ENCODE measurements around the gene RHBDL3.
"Not testable (repeated sequence)": the region's sequence is repeated elsewhere in the genome, so short reads cannot be mapped to it uniquely, and the experiment has no call there.

RHBDL3 gene, protein sequence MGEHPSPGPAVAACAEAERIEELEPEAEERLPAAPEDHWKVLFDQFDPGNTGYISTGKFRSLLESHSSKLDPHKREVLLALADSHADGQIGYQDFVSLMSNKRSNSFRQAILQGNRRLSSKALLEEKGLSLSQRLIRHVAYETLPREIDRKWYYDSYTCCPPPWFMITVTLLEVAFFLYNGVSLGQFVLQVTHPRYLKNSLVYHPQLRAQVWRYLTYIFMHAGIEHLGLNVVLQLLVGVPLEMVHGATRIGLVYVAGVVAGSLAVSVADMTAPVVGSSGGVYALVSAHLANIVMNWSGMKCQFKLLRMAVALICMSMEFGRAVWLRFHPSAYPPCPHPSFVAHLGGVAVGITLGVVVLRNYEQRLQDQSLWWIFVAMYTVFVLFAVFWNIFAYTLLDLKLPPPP

DNA sequence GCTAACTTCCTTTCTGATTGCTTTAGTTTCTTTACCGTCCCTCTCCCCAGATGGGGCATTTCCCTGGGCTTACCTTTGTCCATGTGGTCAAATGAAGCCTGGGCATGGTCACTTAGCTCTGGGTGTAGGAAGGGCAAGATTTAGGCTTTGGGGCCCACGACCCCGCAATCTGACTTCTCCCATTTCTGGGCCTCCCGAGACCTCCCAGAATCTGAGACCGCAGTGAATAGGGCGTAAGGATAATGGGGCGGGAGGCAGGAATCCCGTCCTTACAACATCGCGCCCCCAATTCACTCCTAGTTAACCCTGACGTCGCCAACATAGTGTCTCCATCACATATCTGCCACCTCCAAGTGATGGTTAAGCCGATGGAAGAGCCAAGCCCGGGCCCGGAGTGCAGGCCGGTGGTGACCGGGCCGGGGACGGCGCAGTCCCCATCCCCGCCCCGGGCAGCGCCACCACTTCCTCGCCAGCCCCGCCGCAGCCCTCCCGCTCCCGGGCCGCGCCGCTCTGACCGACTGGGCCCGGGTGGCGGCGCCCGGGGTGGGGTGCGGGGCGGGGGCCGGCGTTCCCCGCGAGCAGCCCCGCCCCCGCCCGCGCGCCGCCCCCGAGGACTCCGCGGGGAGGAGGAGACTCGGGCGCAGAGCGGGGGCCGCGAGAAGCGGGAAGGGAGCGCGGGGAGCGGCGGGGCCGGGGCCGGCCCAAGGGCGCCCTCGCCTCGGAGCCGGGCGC lies at the start of gene RHBDL3:
Gene RHBDL3 (plus strand): TSS at position 641 of the 732 bp plus-strand sequence. CDS start 358 bp downstream, outside the sequence.
- no peak for DNase-seq

DNA sequence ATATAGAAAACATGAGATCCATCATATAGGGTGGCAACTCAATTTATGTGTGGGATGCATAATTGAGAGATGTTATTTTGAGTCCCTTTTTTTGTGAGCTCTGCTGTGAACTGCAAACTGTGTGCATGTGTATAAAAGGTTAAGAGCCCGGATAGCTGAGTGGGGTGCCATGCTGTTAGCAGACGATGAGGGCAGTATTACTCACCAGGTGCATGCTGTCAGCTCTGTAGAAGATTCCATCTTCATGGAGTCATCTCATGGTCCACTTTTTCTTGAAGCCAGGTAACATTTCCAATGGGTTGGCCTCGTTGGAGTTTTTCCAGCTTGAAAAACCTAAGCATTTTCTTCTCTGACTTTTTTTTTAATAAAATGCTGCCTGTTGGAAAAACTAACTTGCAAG lies 43.0 kb upstream of the RHBDL3 start:
- DNase-seq = no peak

DNA sequence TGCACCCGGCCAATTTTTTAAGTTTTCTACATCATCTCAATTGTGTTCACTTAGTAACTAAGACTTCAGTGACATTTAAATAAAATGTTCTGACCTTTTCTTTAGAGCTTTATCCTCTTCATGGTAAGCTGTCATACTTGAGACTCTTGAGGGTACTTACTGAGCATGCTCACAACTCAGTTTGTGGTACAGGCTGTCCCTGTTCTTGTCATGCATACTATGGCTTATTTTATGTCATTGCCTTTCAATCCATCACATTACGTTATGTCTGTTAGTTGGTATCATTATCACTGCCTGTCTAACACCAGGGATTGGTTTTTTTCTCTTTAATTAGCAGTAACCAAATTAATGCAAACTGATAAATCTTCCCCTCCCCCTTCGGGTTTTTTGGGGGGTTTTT lies 41.9 kb upstream of the RHBDL3 start:
- no peak for DNase-seq

DNA sequence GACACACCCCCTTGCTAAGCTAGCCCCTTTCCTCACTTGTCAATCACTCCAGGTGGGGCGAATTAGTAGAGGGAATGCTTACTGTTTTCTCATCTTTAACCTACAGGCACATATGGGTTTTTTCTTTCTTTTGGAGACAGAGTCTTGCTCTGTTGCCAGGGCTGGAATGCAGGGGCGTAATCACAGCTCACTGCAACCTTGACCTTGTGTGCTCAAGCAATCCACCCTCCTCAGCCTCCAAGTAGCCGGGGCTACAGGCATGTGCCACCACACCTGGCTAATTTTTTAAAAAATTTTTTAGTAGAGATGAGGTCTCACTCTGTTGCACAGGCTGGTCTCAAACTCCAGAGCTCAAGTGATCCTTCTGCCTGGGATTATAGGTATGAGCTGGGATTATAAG lies 38.7 kb upstream of the RHBDL3 start:
- DNase-seq = no peak

DNA sequence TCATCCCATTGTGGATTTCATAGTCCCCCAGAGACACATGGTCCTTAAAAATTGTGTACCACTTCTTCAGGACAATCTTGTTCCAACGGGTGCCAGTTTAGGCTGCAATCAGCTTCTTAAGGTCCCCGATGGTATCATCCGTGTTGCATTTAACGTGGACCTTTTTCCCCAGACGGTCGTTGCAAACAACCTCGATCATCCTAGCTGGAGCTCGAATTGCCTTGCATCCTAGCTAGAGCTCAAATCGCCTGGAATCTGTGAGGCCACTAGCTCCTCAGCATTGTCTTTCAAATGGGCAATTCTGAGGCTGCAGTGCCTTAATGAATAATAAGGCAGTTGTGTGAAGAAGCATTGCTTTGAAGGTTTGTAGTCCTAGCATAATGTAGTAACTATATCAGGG lies 37.7 kb upstream of the RHBDL3 start:
- DNase-seq = no peak

DNA sequence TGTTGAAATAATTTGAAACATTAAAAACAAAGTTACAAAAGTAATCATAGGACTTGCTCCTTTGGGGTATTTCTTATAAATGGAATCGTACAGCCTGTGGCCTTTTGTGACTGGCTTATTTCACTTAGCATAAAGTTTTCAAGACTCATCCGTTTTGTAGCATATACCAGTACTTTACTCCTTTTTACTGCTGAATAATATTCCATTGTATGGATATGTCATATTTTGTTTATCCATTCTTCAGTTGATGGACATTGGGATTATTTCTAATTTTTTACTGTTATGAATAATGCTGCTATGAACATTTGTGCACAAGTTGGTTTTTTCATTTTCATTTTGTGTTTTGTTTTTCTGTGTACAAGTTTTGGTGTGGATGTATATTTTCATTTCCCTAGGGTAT lies 30.0 kb upstream of the RHBDL3 start:
- no peak for DNase-seq

DNA sequence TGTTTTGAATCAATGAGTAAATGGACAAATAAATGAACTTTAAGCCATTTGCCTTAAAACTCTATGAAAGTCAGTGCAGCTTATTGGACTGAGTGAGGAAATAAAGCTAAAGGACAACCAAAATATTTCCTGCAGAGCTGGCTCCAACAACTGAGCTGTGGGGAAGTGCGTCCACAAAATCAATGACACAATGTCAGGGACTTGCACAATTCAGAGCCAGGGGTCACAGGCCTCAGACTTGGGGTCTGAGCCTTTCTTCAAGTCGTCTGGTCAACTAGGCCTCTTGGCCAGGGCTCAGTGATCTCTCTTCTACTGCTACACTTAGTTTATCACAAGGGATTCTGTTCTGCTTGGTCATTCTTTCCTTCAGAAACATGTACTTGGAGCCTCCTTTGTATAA lies 26.2 kb upstream of the RHBDL3 start:
- DNase-seq = no peak

DNA sequence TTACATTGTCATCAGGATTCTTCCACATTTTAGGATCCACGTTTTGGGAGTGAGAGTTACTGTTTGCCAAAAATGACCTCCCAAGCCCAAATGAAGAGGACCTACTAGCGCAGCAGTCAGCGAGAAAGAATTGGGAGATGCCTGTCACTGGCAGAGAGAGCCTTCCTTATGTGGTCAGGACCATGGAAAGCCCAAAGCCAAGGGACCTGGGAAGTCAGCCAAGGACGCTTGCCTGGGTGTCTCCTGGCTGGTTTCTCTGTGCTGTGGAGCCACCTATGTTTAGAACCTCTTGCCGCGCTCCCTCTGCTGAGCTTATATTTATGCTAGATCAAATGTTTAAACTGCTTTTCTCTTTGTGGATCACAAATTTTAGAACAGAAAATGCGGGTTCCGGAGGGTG lies 24.9 kb upstream of the RHBDL3 start:
- DNase-seq = no peak

DNA sequence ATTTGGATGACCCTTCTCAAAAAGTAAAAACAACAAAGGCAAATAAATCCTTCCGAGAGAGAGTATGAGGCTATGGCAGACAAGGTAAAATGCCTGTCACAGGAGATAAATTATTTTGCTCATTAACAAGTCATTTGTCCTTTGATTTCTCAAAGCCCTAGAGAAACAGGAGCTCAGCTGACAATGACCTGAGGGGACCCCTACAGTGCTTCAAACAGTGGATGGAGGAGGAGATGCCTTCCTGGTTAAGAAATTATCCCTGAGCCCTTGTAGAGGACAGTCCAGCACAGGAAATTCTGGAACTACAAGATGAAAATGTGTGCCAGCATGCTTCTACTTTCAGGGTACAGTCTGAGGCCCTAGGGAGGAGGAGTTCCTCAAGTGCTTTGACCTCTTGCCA lies 24.0 kb upstream of the RHBDL3 start:
- DNase-seq = no peak

DNA sequence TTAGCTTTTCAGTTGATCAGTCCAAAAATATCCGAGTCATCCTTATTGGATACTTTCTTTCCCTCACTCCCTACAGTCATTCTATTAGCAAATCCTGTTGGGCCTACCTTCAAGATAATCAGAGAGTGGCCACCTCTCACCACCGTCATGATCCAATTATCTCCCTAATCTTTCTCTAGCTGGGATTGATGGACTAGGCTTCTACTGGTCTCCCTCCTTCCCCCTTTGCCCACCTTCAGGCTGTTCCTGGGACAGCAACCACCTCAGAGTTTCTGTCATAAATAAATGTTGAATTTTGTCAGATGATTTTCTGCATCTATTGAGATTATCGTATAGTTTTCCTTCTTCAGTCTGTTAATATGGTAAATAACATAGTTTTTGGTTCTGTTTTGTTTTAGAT lies 16.2 kb upstream of the RHBDL3 start:
- DNase-seq = no peak

DNA sequence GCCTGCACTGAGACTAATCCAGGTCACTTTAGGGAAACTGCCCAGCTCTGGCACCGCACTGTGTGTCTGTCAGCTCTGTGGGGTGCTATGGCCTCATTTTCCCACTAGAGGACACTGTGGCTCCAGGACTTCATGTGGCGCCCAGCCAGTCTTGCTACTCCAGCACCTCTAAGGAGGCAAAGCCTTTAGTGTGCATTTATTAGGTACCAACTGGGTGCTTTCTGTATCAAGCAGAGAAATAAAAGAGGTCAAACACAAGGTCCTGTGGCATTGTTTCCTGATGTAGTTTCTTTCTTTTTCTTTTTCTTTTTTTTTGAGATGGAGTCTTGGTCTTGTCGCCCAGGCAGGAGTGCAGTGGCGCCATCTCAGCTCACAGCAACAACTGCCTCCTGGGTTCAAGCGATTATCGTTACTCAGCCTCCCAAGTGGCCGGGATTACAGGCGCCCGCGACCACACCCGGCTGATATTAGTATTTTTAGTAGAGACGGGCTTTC lies 12.5 kb upstream of the RHBDL3 start:
- peak; percentile 53 to 62 for DNase-seq

DNA sequence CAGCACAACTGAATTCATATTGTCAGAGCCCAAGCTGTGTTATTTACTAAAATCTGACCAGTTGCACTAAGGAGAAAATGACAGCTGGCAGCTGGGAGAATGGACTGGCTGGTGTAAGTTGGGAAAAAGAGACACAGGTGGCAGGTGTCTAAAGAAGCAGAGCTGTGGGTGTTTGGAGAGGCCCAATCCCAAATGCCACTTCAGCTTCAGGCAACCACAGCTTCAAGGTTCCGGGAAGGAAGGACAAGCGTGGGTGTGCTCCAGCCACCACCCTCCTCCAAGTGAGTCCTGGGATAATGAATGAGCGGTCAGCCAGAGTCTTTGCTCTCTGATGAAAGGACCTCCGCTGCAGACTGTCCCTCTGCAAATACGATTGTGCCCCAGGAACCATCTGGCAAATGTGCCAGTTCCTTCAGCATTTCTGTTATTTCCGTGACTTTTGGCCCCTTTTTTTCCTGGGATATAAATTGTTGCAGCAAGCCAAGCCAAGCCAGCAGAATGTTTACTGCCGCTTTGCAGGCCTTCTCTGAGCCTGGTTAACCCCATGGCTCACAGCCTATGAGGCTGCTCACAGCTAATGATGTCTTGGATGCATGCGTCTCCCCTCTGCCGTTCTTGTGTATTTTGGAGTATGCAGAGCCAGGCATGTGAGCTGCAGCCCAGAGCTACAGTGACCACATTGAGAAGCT lies 9.5 kb upstream of the RHBDL3 start:
- DNase-seq = peak in 1 of 2 experiments; percentile 23

DNA sequence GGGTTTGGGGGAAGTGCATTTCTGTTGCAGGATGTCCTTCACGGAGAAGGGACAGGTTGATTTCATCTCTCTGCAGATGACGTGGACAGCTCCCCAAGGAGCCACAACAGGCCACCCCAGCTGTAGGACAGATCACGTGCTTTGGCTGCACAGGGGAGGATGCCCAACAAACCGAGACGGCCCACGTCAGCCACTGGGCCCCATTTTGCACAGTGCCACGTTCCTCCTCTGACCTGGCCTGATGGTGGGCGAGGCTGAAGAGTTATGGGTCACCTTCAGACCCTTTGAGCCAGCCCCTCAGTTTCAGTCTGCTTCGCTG lies 9.0 kb upstream of the RHBDL3 start:
- no peak for DNase-seq

DNA sequence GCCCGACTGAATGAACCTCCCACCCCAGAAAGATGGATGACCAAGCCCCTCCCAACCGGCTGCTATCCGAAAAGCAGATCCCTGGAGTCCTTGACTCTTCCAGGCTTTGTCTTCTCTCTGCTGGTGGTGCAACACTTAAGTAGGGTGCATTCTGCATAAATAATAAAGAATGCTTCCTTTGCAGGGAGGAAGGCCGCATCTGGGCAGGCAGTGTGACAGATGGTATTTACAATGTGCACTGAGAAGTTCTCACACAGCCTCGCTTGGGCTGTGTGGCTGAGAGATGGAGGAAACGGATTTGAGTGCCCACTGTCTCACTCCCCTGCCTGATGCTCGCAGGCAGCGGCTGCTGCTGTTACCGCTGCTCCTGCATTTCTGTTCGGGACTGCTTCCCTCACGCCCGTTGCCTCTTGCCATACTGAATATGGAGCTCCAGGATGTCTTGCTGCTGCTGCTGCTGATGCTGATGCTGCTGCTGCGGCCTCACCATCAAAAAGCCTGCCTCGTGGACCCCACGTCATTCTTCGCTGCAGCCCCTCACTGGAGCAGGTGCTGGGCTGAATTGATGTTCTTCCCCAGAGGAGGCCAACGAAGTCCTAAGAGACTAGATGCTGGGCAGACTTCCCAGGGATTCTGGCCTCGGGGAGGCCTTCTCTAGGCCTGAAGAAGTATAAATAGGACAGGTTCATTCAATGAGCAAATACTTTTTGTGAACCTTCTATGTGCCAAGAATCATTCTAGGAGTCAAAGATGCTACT lies 7.1 kb upstream of the RHBDL3 start:
- DNase-seq = peak; percentile 43 to 63

DNA sequence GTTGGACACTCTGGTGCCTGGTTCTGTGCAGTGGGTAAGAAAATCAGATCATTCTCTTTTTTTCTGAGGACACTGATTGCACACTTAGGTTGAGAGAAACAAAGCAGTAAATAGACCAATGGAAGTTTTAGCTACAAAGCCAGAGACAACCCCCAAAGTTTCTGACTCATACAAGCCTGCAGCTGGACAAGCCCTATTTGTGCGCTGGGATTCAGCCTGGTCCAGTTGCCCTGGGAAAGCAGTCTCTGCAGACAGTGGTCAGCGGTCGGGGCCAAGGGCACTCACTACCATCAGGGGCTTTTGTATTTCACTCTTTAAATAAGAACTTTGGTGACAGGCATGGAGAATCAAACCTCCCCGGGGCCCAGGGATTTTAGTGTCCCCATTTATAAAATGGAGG lies 6.0 kb upstream of the RHBDL3 start:
- no peak for DNase-seq

DNA sequence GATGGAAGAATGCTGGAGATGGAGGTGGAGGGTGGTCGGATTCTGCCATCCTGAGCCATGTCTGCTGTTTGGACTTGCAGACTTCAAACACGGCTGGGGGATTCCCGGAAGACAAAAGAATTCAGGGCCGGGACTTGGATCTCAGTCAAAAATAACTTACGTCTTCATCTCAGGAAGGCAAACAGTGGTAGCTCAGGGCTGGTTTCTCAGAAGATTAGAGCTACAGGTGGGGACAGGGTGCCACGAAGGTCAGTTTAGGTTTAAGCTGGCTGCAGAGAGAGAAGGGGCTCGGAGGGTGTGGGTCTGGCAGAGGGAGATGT lies 4.3 kb upstream of the RHBDL3 start:
- DNase-seq = no peak

DNA sequence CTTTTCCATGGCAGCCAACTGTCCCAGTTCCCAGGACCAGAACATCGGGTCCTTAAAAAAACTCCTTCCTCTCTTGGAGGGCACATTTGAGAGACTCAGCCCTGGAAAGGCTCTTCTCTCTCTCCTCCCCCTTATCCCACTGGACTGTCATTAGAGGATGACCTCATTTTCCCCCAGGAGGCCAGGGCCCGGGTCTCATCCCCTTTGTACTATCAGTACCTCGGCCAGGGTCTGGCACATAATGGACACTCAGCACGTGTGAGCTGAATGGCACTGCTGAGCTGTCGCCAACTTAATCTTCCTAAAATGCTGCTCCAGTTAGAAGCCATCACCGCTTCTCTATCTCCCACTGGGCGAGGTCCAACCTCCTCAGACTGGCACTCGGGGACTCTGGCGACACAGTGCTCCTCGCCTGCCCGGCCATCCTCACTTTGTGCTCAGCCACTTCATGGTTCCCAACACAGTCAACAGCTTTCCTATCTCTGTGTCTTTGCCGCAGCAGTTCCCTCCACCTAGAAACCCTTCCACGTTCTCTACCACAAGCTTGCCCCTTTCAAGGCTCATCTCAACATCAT lies 3.6 kb upstream of the RHBDL3 start:
- no peak for DNase-seq

DNA sequence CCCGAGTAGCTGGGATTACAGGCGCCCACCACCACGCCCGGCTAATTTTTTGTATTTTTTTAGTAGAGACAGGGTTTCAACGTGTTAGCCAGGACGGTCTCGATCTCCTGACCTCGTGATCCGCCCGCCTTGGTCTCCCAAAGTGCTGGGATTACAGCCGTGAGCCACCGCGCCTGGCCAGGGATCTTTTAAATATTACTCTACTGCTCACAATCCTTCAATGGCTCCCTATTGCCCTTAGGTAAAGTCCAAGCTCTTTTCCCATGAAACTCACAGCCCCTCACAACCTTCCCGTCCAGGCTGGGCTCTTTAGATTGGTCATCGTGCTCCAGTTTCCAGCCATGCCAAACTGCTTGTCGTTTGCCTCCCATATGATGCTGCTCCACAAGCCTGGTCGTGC lies 2.1 kb upstream of the RHBDL3 start:
- not testable (repeated sequence) for DNase-seq

DNA sequence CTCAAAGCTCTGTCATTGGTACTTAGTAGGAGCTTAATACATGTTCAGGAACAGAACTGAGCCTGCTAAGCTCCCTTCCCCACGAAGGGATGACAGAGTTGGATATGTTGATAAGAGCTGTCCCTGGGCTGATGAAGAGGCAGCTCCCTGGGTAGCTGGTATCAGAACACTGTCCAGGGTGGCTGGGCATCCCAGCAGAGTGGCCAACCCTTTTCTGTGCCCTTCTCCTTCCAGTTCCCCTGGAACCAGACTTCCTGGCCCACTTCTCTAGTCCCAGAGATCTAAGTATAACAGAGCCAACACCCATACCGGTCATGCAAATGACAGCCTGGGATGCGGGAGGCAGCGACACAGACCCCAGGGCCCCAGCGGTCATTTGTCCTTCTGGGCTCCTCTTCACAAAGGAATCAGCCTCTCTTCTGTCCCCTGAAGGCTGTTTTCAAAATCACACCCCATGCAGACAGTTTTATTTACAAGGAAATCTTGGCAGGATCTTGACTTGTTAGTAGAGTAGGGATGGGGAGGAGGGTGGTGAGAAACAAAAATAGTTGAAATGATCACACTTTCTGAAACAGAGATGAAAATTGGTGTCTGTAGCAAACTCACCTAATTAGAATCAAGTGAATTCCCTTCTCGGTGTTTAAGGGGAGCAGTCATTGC lies 1.4 kb upstream of the RHBDL3 start:
- DNase-seq = no peak

DNA sequence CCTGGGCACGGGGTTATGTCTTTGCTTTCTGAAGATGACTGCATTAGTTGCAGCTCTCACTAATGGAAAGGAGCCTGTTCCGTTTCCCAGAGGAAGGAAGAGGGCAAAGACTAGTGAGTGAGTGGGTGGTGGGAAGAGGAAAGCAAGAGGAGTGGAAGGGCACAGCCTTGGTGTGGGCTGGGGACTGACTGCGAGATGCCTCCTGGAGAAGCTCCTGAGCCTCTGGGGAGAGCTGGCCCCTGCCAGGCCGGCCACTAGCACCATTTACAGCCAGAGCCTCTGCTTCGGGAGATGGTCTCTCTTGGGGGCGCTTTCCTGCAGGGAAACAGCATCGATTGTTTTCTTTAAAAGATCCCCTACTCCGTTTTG lies 825 bp upstream of the RHBDL3 start:
- no peak for DNase-seq

DNA sequence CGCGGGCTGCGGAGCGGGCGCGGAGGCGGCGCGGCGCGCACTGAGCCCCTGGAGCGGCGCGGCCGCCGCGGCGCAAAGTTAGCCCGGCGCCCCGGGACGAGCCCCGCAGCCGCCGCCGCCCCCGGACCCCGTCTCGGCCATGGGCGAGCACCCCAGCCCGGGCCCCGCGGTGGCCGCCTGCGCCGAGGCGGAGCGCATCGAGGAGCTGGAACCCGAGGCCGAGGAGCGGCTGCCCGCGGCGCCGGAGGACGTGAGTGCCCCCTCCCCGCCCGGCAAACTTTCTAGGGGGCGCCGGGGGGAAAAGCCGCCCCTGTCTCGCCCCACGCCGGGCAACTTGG lies 388 bp downstream of the RHBDL3 start:
- DNase-seq = no peak

Measured in NCI-H187 (cell line).